DOHH2 (cell line): ENCODE data around the gene RAB31.

ENCODE experiments used
- H3F3A ChIP-seq: fragments of 200-600 bp; sonication (generic), shearing (Covaris generic); 2 replicates; pipeline ENCODE4 v1.6.0; 2016; ENCODE audit warnings: antibody characterized with exemption, mild to moderate bottlenecking; ENCODE audit not compliant: control insufficient read depth, insufficient read depth
- H3K27ac ChIP-seq: fragments of 200-600 bp; sonication (generic); 2 replicates; pipeline ENCODE4 v1.5.1; 2014; ENCODE audit warnings: low read depth, mild to moderate bottlenecking, low read length, moderate library complexity
- H3K27me3 ChIP-seq: fragments of 200-600 bp; sonication (generic); 2 replicates; pipeline ENCODE4 v1.6.1; 2014; ENCODE audit warnings: mild to moderate bottlenecking, low read length, mixed read lengths; ENCODE audit not compliant: control insufficient read depth
- H3K36me3 ChIP-seq: fragments of 200-600 bp; sonication (generic); 2 replicates; pipeline ENCODE4 v1.6.1; 2014; ENCODE audit warnings: mild to moderate bottlenecking, low read length, moderate library complexity, mixed read lengths; ENCODE audit not compliant: control insufficient read depth
- H3K4me1 ChIP-seq: fragments of 200-600 bp; sonication (generic); 2 replicates; pipeline ENCODE4 v1.6.1; 2014; ENCODE audit warnings: mild to moderate bottlenecking, low read length, mixed read lengths; ENCODE audit not compliant: control insufficient read depth
- H3K4me2 ChIP-seq: fragments of 200-600 bp; sonication (generic); 2 replicates; pipeline ENCODE4 v1.6.0; 2014; ENCODE audit warnings: mild to moderate bottlenecking, low read length, moderate library complexity
- H3K4me3 ChIP-seq: fragments of 200-600 bp; sonication (generic); 2 replicates; pipeline ENCODE4 v1.5.1; 2014; ENCODE audit warnings: mild to moderate bottlenecking, low read length, mixed read lengths
- H3K79me2 ChIP-seq: fragments of 200-600 bp; sonication (generic); 2 replicates; pipeline ENCODE4 v1.6.1; 2014; ENCODE audit warnings: mild to moderate bottlenecking, low read length, mixed read lengths; ENCODE audit not compliant: control insufficient read depth
- H3K9me2 ChIP-seq: fragments of 200-600 bp; sonication (generic); replicated peaks from 2 replicates; pipeline ENCODE4 v1.6.1; 2014; ENCODE audit warnings: mild to moderate bottlenecking, low read length, mixed read lengths; ENCODE audit not compliant: control insufficient read depth
- H3K9me3 ChIP-seq: fragments of 200-600 bp; sonication (generic); 2 replicates; pipeline ENCODE4 v1.6.1; 2014; ENCODE audit warnings: antibody characterized with exemption, low read length, mixed read lengths; ENCODE audit not compliant: control insufficient read depth, insufficient read depth
- H4K20me1 ChIP-seq: fragments of 200-600 bp; sonication (generic); 2 replicates; pipeline ENCODE4 v1.6.0; 2014; ENCODE audit warnings: low read depth, mild to moderate bottlenecking, antibody characterized with exemption, low read length, moderate library complexity; ENCODE audit not compliant: control insufficient read depth, insufficient read depth
- CTCF ChIP-seq: fragments of 200-600 bp; sonication (generic); IDR thresholded peaks from one replicate; pipeline ENCODE4 v1.5.1; 2014; ENCODE audit warnings: antibody characterized with exemption, mild to moderate bottlenecking, low read depth, low read length; ENCODE audit not compliant: poor library complexity, severe bottlenecking
- EZH2phosphoT487 ChIP-seq: fragments of 200-600 bp; sonication (generic); IDR thresholded peaks from 2 replicates; pipeline ENCODE4 v1.6.1; 2017; ENCODE audit warnings: borderline replicate concordance, mild to moderate bottlenecking, antibody characterized with exemption, low read length, moderate library complexity, mixed read lengths

RAB31 gene

GRCh38 chr18:9706081-9706935 is 1.8 kb upstream of the RAB31 start:
- H3K9me3 ChIP-seq: no peaks in the 10 kb centered on the region
- no peaks in the 10 kb centered on the region for H3F3A ChIP-seq
- no peaks in the 10 kb centered on the region for H3K9me2 ChIP-seq
- no peaks in the 10 kb centered on the region for H3K79me2 ChIP-seq
- no peak overlapping the region for H3K4me3 ChIP-seq
- peaks cover 17% of the 10 kb centered on the region for H3K4me1 ChIP-seq
- peaks cover 74% of the 10 kb centered on the region for H3K27me3 ChIP-seq
- no peak for TF ChIP-seq EZH2phosphoT487
- no peak for TF ChIP-seq CTCF
- no peaks in the 10 kb centered on the region; the same call in 1 of the 2 replicates for H4K20me1 ChIP-seq
- no peak overlapping the region for H3K27ac ChIP-seq
- no peaks in the 10 kb centered on the region for H3K36me3 ChIP-seq
- no peak overlapping the region for H3K4me2 ChIP-seq

GRCh38 chr18:9707381-9708056 is 582 bp upstream of the RAB31 start:
- Histone ChIP-seq H3K79me2 (no peaks in the 10 kb centered on the region), H3F3A (no peaks in the 10 kb centered on the region), H4K20me1 (no peaks in the 10 kb centered on the region; the same call in 1 of the 2 replicates), H3K4me2 (peak overlapping the region; percentile 66; the same call in 1 of the 2 replicates), H3K27me3 (peaks cover 87% of the 10 kb centered on the region), H3K4me1 (peaks cover 5% of the 10 kb centered on the region), H3K36me3 (no peaks in the 10 kb centered on the region), H3K4me3 (no peak overlapping the region; the same call in 1 of the 2 replicates), H3K27ac (no peak overlapping the region), H3K9me2 (no peaks in the 10 kb centered on the region), H3K9me3 (no peaks in the 10 kb centered on the region)
- TF ChIP-seq EZH2phosphoT487 (no peak), CTCF (no peak)

GRCh38 chr18:9708434-9709303 is 568 bp downstream of the RAB31 start:
- Histone ChIP-seq H3K27ac (no peak overlapping the region), H3K4me1 (peaks cover 4% of the 10 kb centered on the region; the same call in 1 of the 2 replicates), H3K4me3 (peak overlapping the region; percentile 55), H3K27me3 (peaks cover 92% of the 10 kb centered on the region), H3K36me3 (no peaks in the 10 kb centered on the region), H3K79me2 (no peaks in the 10 kb centered on the region), H3K9me3 (no peaks in the 10 kb centered on the region), H3K4me2 (peak overlapping the region; percentile 66), H3K9me2 (no peaks in the 10 kb centered on the region), H4K20me1 (no peaks in the 10 kb centered on the region; the same call in 1 of the 2 replicates), H3F3A (no peaks in the 10 kb centered on the region)
- peak; percentile 93; the same call in 1 of the 2 replicates for TF ChIP-seq EZH2phosphoT487
- TF ChIP-seq CTCF: no peak
